Measurements from ENCODE around the gene USP40. TPM values are rescaled to one million over a fixed set of nuclear protein-coding genes. Genes with fewer than 3 reads are reported as not detected.
A peak's percentile ranks its signal among the peaks of the same experiment; 100 is the strongest.

The USP40 gene
- total RNA-seq, 2 donors from 2014 or later: 14.7 to 19.6 TPM

- H3K36me3 Mint-ChIP-seq (ENCODE audit: insufficient read depth in 2 of 2): peaks cover 0 to 8% of the 10 kb centered on the region in 2 donors
- H3K27me3 Mint-ChIP-seq (ENCODE audit: low read depth): no peaks in the 10 kb centered on the region
- no peak overlapping the region for H3K4me3 Mint-ChIP-seq
- ATAC-seq (replicated peaks in 1 of 2) (no peak), DNase-seq (no peak)
- H3K27ac Mint-ChIP-seq: no peak overlapping the region
- no peaks in the 10 kb centered on the region for H3K9me3 Mint-ChIP-seq
- H3K4me1 Mint-ChIP-seq (ENCODE audit: low read depth): peaks cover 5% of the 10 kb centered on the region
These were observed 130.4 kb downstream of the USP40 start for GRCh38 chr2:233436191-233436581.

- Mint-ChIP-seq H3K27ac (no peak overlapping the region), H3K36me3 (ENCODE audit: insufficient read depth in 2 of 2) (peaks cover 0 to 6% of the 10 kb centered on the region in 2 donors), H3K4me3 (no peak overlapping the region), H3K9me3 (no peaks in the 10 kb centered on the region), H3K4me1 (ENCODE audit: low read depth) (peaks cover 5% of the 10 kb centered on the region), H3K27me3 (ENCODE audit: low read depth) (no peaks in the 10 kb centered on the region)
- DNase-seq (no peak), ATAC-seq (replicated peaks in 1 of 2) (no peak)
These were observed 131.0 kb downstream of the USP40 start for GRCh38 chr2:233435436-233436190.

GRCh38 chr2:233434666-233435330 is 131.8 kb downstream of the USP40 start:
- peaks cover 0 to 6% of the 10 kb centered on the region in 2 donors for H3K36me3 Mint-ChIP-seq (ENCODE audit: insufficient read depth in 2 of 2)
- H3K9me3 Mint-ChIP-seq: no peaks in the 10 kb centered on the region
- H3K27me3 Mint-ChIP-seq (ENCODE audit: low read depth): no peaks in the 10 kb centered on the region
- DNase-seq (no peak), ATAC-seq (replicated peaks in 1 of 2) (no peak)
- peaks cover 8% of the 10 kb centered on the region for H3K4me1 Mint-ChIP-seq (ENCODE audit: low read depth)
- H3K4me3 Mint-ChIP-seq: no peak overlapping the region
- no peak overlapping the region for H3K27ac Mint-ChIP-seq

GRCh38 chr2:233433794-233434193 is 132.8 kb downstream of the USP40 start:
- Mint-ChIP-seq H3K36me3 (ENCODE audit: insufficient read depth in 2 of 2) (peaks cover 0 to 6% of the 10 kb centered on the region in 2 donors), H3K4me3 (no peak overlapping the region), H3K9me3 (no peaks in the 10 kb centered on the region), H3K4me1 (ENCODE audit: low read depth) (peaks cover 18% of the 10 kb centered on the region), H3K27me3 (ENCODE audit: low read depth) (no peaks in the 10 kb centered on the region), H3K27ac (peak overlapping the region; percentile 51)
- no peak for ATAC-seq (replicated peaks in 1 of 2)
- no peak for DNase-seq

GRCh38 chr2:233433029-233433428 is 133.6 kb downstream of the USP40 start:
- H3K4me3 Mint-ChIP-seq: no peak overlapping the region
- no peak for ATAC-seq (replicated peaks in 1 of 2)
- H3K4me1 Mint-ChIP-seq (ENCODE audit: low read depth): peaks cover 26% of the 10 kb centered on the region
- peaks cover 0 to 6% of the 10 kb centered on the region in 2 donors for H3K36me3 Mint-ChIP-seq (ENCODE audit: insufficient read depth in 2 of 2)
- H3K27ac Mint-ChIP-seq: peak overlapping the region; percentile 60
- no peak for DNase-seq
- H3K27me3 Mint-ChIP-seq (ENCODE audit: low read depth): no peaks in the 10 kb centered on the region
- H3K9me3 Mint-ChIP-seq: no peaks in the 10 kb centered on the region

GRCh38 chr2:233430651-233431050 is 135.9 kb downstream of the USP40 start:
- DNase-seq: no peak
- peaks cover 6 to 16% of the 10 kb centered on the region in 2 donors for H3K36me3 Mint-ChIP-seq (ENCODE audit: insufficient read depth in 2 of 2)
- peaks cover 3 to 4% of the 10 kb centered on the region in 2 donors for H3K9me3 Mint-ChIP-seq
- H3K27me3 Mint-ChIP-seq (ENCODE audit: low read depth): no peaks in the 10 kb centered on the region
- H3K27ac Mint-ChIP-seq: no peak overlapping the region
- H3K4me3 Mint-ChIP-seq: no peak overlapping the region
- ATAC-seq (replicated peaks in 1 of 2): no peak
- peaks cover 50% of the 10 kb centered on the region for H3K4me1 Mint-ChIP-seq (ENCODE audit: low read depth)

GRCh38 chr2:233430081-233430480 is 136.5 kb downstream of the USP40 start:
- Mint-ChIP-seq H3K4me3 (peak overlapping the region in 1 of 2 donors; percentile 23), H3K4me1 (ENCODE audit: low read depth) (peaks cover 54% of the 10 kb centered on the region), H3K27ac (peak overlapping the region; percentile 59), H3K36me3 (ENCODE audit: insufficient read depth in 2 of 2) (peaks cover 9 to 16% of the 10 kb centered on the region in 2 donors), H3K27me3 (ENCODE audit: low read depth) (no peaks in the 10 kb centered on the region), H3K9me3 (peaks cover 3 to 5% of the 10 kb centered on the region in 2 donors)
- ATAC-seq (replicated peaks in 1 of 2): no peak
- no peak for DNase-seq

GRCh38 chr2:233429175-233429897 is 137.2 kb downstream of the USP40 start:
- Mint-ChIP-seq H3K9me3 (peaks cover 3 to 5% of the 10 kb centered on the region in 2 donors), H3K27me3 (ENCODE audit: low read depth) (no peaks in the 10 kb centered on the region), H3K27ac (no peak overlapping the region), H3K4me3 (no peak overlapping the region), H3K36me3 (ENCODE audit: insufficient read depth in 2 of 2) (peaks cover 11 to 18% of the 10 kb centered on the region in 2 donors), H3K4me1 (ENCODE audit: low read depth) (peaks cover 51% of the 10 kb centered on the region)
- no peak for DNase-seq
- ATAC-seq (replicated peaks in 1 of 2): no peak

- Mint-ChIP-seq H3K27ac (no peak overlapping the region), H3K27me3 (ENCODE audit: low read depth) (no peaks in the 10 kb centered on the region), H3K4me1 (ENCODE audit: low read depth) (peaks cover 60% of the 10 kb centered on the region), H3K36me3 (ENCODE audit: insufficient read depth in 2 of 2) (peaks cover 11 to 24% of the 10 kb centered on the region in 2 donors), H3K9me3 (peaks cover 3 to 5% of the 10 kb centered on the region in 2 donors), H3K4me3 (no peak overlapping the region)
- no peak for ATAC-seq (replicated peaks in 1 of 2)
- DNase-seq: no peak
These were observed 138.1 kb downstream of the USP40 start for GRCh38 chr2:233428438-233428837.

GRCh38 chr2:233428008-233428407 is 138.6 kb downstream of the USP40 start:
- Mint-ChIP-seq H3K27ac (peak overlapping the region; percentile 41), H3K36me3 (ENCODE audit: insufficient read depth in 2 of 2) (peaks cover 13 to 24% of the 10 kb centered on the region in 2 donors), H3K4me1 (ENCODE audit: low read depth) (peaks cover 64% of the 10 kb centered on the region), H3K9me3 (peaks cover 3 to 5% of the 10 kb centered on the region in 2 donors), H3K27me3 (ENCODE audit: low read depth) (no peaks in the 10 kb centered on the region), H3K4me3 (no peak overlapping the region)
- no peak for ATAC-seq (replicated peaks in 1 of 2)
- no peak for DNase-seq

- Mint-ChIP-seq H3K27ac (peak overlapping the region; percentile 36), H3K4me3 (no peak overlapping the region), H3K36me3 (ENCODE audit: insufficient read depth in 2 of 2) (peaks cover 13 to 25% of the 10 kb centered on the region in 2 donors), H3K4me1 (ENCODE audit: low read depth) (peaks cover 76% of the 10 kb centered on the region), H3K9me3 (peaks cover 3 to 5% of the 10 kb centered on the region in 2 donors), H3K27me3 (ENCODE audit: low read depth) (no peaks in the 10 kb centered on the region)
- ATAC-seq (replicated peaks in 1 of 2): peak; percentile 82 to 83
- peak; percentile 71 to 75 for DNase-seq
These were observed 139.8 kb downstream of the USP40 start for GRCh38 chr2:233426619-233427342.

Measured in activated T-cell treated with anti-CD3 and anti-CD28 coated beads, Interleukin-2, amount 50 U/mL, for 72 hours (primary cell).